D721Med (cell line): ENCODE results near the gene LRFN2.

Experiments
- DNase-seq: peaks from one replicate; pipeline ENCODE4 v3.0.0; 2011; ENCODE audit warnings: low spot score; ENCODE audit not compliant: insufficient read length
- FAIRE-seq: peaks from 2 replicates; lab custom pipeline; 2011; peaks lifted over from hg19 to GRCh38; lab: Jason Lieb, UNC
- TF ChIP-seq, protein P1 (sequence below): IDR thresholded peaks from 2 replicates; pipeline ENCODE4 v1.5.1; 2012; ENCODE audit warnings: mild to moderate bottlenecking, control low read depth; ENCODE audit not compliant: insufficient read depth; ENCODE audit errors: missing control alignments

Gene LRFN2

DNA sequence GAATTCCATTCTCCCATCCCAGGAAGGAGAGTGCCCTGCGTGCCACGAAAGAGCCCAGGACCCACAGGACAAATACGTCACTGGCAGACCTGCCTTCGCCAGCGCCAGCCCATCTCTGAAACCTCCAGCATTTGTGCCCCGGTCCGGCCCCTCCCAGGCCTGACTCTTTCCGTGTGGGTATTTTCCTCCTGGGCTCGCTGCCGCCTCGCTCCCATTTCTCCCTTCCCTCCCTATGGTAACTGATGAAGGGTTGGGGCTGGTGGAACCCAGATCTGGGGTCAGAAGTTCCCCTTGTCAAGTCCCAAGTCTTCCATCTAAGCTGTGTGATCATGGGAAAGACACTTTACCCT is 208.5 kb downstream of the LRFN2 start:
- no peak for FAIRE-seq
- TF ChIP-seq, protein P1, sequence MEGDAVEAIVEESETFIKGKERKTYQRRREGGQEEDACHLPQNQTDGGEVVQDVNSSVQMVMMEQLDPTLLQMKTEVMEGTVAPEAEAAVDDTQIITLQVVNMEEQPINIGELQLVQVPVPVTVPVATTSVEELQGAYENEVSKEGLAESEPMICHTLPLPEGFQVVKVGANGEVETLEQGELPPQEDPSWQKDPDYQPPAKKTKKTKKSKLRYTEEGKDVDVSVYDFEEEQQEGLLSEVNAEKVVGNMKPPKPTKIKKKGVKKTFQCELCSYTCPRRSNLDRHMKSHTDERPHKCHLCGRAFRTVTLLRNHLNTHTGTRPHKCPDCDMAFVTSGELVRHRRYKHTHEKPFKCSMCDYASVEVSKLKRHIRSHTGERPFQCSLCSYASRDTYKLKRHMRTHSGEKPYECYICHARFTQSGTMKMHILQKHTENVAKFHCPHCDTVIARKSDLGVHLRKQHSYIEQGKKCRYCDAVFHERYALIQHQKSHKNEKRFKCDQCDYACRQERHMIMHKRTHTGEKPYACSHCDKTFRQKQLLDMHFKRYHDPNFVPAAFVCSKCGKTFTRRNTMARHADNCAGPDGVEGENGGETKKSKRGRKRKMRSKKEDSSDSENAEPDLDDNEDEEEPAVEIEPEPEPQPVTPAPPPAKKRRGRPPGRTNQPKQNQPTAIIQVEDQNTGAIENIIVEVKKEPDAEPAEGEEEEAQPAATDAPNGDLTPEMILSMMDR = no peak
- no peak for DNase-seq

DNA sequence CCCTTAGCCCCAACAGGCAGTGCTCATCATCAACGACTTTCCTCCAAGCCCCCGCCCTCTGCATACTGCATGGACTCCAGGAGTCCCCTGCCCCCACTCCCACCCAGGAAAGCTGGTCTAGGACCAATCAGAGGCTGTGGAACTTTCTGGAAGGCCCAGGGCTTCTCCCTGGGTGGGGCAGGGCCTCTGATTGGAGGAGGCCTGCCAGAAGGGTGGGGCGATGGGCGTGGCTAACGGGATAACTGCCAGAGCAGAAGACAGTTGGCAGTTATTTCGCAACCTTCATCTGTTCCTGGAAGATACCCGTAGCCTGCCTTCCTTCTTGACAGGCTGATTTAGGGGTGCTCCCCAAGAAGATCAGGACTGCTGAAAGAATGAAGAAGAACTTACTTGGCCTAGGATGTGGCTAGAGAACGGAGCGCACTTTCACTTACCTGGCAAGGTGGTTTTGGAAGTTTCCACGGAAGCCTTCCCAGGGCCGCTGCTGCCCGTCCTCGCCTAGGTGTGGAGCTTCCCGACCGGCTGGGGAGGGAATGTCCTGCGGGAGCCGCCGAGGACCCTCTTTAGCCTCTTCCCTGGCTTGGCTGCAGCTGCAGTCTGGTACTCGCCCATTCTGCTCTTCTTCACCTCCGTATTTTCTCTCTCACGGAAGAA is 209.0 kb downstream of the LRFN2 start:
- TF ChIP-seq, protein P1 = no peak
- FAIRE-seq (no peak), DNase-seq (no peak)

DNA sequence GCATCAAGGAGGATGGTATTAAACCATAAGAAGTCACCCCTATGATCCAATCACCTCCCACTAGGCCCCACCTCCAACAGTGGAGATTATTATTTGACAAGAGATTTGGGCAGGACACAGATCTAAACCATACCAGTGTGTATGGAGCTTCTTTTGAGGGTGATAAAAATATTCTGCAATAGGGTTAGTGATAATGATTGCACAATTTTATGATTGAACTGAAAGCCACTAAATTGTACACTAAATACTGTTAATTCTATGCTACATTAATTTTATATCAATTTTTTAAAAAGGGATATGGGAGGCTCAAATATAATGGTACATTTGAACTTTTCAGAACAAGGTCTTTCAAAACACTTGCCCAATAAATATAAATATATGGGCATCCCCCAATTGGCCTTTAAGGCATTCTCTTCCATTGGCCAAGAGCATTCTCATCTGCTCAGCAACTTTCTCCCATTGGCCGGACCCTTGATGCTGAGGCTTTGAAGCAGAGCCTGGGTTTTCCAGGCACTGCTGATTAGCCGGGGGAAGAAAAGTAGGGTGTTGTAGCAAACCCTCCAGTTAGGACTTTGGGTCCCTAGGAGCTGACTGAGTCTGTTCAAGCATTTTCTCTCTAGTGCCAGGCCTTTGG is 209.9 kb downstream of the LRFN2 start:
- TF ChIP-seq, protein P1 = no peak
- no peak for FAIRE-seq
- DNase-seq = no peak

DNA sequence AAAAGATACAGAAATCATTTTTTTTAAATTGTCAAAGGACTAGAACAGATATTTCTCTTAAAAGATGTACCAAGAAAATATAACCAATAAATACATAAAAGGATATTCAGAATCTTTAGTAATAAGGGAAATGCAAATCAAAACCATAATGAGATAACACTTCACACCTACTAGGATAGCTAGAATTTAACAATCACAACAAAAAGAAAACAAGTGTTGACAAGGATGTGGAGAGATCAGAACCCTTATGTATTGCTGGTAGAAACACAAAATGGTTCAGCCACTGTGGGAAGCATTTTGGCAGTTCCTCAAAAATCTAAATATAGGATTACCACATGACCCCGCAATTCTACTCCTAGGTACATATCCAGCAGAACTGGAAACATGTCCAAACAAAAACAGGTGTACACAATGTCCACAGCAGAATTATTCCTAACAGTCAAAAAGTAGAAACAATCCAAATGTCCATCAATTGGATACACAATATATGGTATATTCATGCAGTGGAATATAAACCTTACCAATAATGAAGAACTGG is 211.0 kb downstream of the LRFN2 start:
- FAIRE-seq = no peak
- no peak for DNase-seq
- TF ChIP-seq, protein P1 = no peak

DNA sequence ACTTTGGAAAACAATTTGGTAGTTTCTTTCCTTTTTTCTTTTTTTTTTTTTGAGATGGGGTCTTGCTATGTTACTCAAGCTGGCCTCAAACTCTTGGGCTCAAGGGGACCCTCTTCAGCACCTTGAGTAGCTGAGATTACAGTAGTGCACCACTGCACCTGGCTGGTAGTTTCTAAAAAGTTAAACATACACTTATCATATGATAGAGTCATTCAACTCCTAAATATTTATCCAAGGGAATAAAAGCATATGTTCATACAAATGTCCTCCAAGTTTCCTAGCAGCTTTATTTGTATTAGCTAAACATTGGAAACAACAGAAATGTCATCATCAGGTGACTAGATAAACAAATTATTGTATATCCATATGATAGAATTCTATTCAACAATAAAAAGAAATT is 213.9 kb downstream of the LRFN2 start:
- DNase-seq (no peak), FAIRE-seq (no peak)
- TF ChIP-seq, protein P1 = no peak

DNA sequence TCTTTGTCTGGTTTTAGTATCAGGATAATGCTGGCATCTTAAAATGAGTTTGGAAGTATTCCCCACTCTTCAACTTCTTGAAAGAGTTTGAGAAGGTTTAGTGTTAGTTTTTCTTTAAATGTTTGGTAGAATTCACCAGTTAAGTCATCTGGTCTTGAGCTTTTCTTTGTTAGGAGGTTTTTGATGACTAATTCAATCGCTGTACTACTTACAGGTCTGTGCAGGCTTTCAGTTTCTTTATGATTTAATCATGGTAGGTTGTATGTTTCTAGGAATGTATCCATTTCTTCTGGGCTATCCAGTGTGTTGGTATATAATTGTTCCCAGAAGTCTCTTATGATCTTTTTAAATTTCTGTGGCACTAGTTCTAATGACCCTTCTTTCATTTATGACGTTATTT is 215.5 kb downstream of the LRFN2 start:
- TF ChIP-seq, protein P1 = no peak
- FAIRE-seq (no peak), DNase-seq (no peak)

DNA sequence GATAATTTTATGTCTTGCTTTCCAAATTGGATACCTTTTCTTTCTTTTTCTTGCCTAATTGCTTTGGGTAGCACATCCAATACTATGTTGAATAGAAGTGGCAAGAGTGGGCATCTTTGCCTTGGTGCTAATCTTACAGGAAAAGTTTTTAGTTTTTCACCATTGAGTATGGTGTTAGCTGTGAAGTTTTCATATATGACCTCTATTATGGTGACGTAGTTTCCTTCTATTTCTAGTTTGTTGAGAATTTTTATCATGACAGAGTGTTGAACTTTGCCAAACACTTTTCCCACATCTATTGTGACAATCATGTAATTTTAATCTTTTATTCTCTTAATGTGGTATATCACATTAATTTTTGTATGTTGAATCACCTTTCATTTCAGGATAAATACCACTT is 216.1 kb downstream of the LRFN2 start:
- no peak for FAIRE-seq
- TF ChIP-seq, protein P1 = no peak

More for the DNA sequence above, 216.1 kb downstream of the LRFN2 start:
- DNase-seq = no peak
